Measurements from ENCODE around the gene WAS.

Gene WAS

GRCh38 chrX:48711929-48712505, 28.4 kb downstream of the WAS start:
- no peak for DNase-seq (ENCODE audit: low spot score)

GRCh38 chrX:48713847-48714246, 30.2 kb downstream of the WAS start:
- DNase-seq (ENCODE audit: low spot score): no peak

- no peak for DNase-seq (ENCODE audit: low spot score)
These were observed 31.0 kb downstream of the WAS start for GRCh38 chrX:48714573-48714972.

- no peak for DNase-seq (ENCODE audit: low spot score)
These were observed 31.5 kb downstream of the WAS start for GRCh38 chrX:48715072-48715471.

GRCh38 chrX:48715876-48716502, 32.4 kb downstream of the WAS start:
- DNase-seq (ENCODE audit: low spot score): no peak

- no peak for DNase-seq (ENCODE audit: low spot score)
These were observed 36.4 kb downstream of the WAS start for GRCh38 chrX:48719958-48720357.

- DNase-seq (ENCODE audit: low spot score): no peak
These were observed 37.1 kb downstream of the WAS start for GRCh38 chrX:48720577-48721250.

GRCh38 chrX:48721916-48722315, 38.3 kb downstream of the WAS start:
- no peak for DNase-seq (ENCODE audit: low spot score)

- DNase-seq (ENCODE audit: low spot score): no peak
These were observed 43.0 kb downstream of the WAS start for GRCh38 chrX:48726596-48726995.

GRCh38 chrX:48728653-48729052, 45.1 kb downstream of the WAS start:
- no peak for DNase-seq (ENCODE audit: low spot score)

GRCh38 chrX:48736303-48736702, 52.7 kb downstream of the WAS start:
- DNase-seq (ENCODE audit: low spot score): no peak

- DNase-seq (ENCODE audit: low spot score): no peak
These were observed 53.2 kb downstream of the WAS start for GRCh38 chrX:48736878-48737212.

- DNase-seq (ENCODE audit: low spot score): peak; percentile 91
These were observed 53.8 kb downstream of the WAS start for GRCh38 chrX:48737213-48737938.

GRCh38 chrX:48737940-48738339, 54.3 kb downstream of the WAS start:
- no peak for DNase-seq (ENCODE audit: low spot score)

All from AG08396 (cell line).